HepG2 (cell line): ENCODE data around the gene MSI2. TPM values are rescaled to one million over a fixed set of nuclear protein-coding genes. Genes with fewer than 3 reads are reported as not detected.

ENCODE experiments used
- AKAP8 ChIP-seq: sonication (generic); formaldehyde crosslinking; IDR thresholded peaks from 2 replicates; pipeline ENCODE4 v1.5.1; 2020; ENCODE audit warnings: mild to moderate bottlenecking, missing genetic modification reagents
- ATF1 ChIP-seq: IDR thresholded peaks from 2 replicates; pipeline ENCODE4 v1.6.1; 2016; ENCODE audit warnings: mild to moderate bottlenecking, control low read depth
- ATF6 ChIP-seq: sonication (generic); formaldehyde crosslinking; conservative IDR thresholded peaks from 2 replicates; pipeline ENCODE4 v1.4.0; 2020; ENCODE audit warnings: missing genetic modification reagents
- CHD4 ChIP-seq: fragments of 200-600 bp; sonication (generic); IDR thresholded peaks from 2 replicates; pipeline ENCODE4 v1.7.0; 2017; ENCODE audit warnings: mild to moderate bottlenecking, low read length, borderline replicate concordance
- EED ChIP-seq: sonication (generic); formaldehyde crosslinking; IDR thresholded peaks from 2 replicates; pipeline ENCODE4 v1.5.0; 2020; ENCODE audit warnings: mild to moderate bottlenecking, missing genetic modification reagents
- GABPA ChIP-seq, 2 experiments: IDR thresholded peaks; 2 replicates each; pipeline ENCODE4 v1.6.1; 2011 to 2016; ENCODE audit warnings: low read depth in 2 of 2, low read length in 1 of 2, missing biosample characterization in 1 of 2, missing genetic modification characterization in 1 of 2
- HMGA1 ChIP-seq: sonication (generic); formaldehyde crosslinking; conservative IDR thresholded peaks from 2 replicates; pipeline ENCODE4 v1.4.0; 2020; ENCODE audit warnings: missing genetic modification reagents
- IRF2 ChIP-seq: IDR thresholded peaks from 2 replicates; pipeline ENCODE4 v1.6.1; 2018; ENCODE audit warnings: missing genetic modification reagents, missing compliant biosample characterization
- KMT2A ChIP-seq: sonication (generic); formaldehyde crosslinking; IDR thresholded peaks from 2 replicates; pipeline ENCODE4 v1.4.0; 2020; ENCODE audit warnings: missing genetic modification reagents
- MIER2 ChIP-seq: IDR thresholded peaks from 2 replicates; pipeline ENCODE4 v1.6.1; 2016; ENCODE audit warnings: missing biosample characterization, missing genetic modification reagents
- NKX3-1 ChIP-seq: sonication (generic); formaldehyde crosslinking; IDR thresholded peaks from 2 replicates; pipeline ENCODE4 v1.5.0; 2020; ENCODE audit warnings: missing genetic modification reagents
- POLR2AphosphoS5 ChIP-seq: IDR thresholded peaks from 2 replicates; pipeline ENCODE4 v1.6.1; 2012; ENCODE audit warnings: low read depth, low read length
- RAD21 ChIP-seq: fragments of 450-650 bp; formaldehyde crosslinking; IDR thresholded peaks from 2 replicates; pipeline ENCODE4 v1.5.0; 2020; ENCODE audit warnings: mild to moderate bottlenecking
- RBM22 ChIP-seq: fragments of 200-400 bp; formaldehyde crosslinking; optimal IDR thresholded peaks from 2 replicates; pipeline ENCODE3; 2017; ENCODE audit warnings: mild to moderate bottlenecking, low read length, moderate library complexity
- RFXAP ChIP-seq: sonication (generic); formaldehyde crosslinking; IDR thresholded peaks from 2 replicates; pipeline ENCODE4 v1.4.0; 2020; ENCODE audit warnings: missing genetic modification reagents, borderline replicate concordance
- SMAD9 ChIP-seq: sonication (generic); formaldehyde crosslinking; IDR thresholded peaks from 2 replicates; pipeline ENCODE4 v1.5.1; 2020; ENCODE audit warnings: mild to moderate bottlenecking, missing genetic modification reagents
- TCF7L2 ChIP-seq: IDR thresholded peaks from 2 replicates; pipeline ENCODE4 v1.6.1; 2011; ENCODE audit warnings: mild to moderate bottlenecking, low read depth, low read length, moderate library complexity
- ZFP36 ChIP-seq: fragments of 150-350 bp; IDR thresholded peaks from 2 replicates; pipeline ENCODE4 v1.6.1; 2018; ENCODE audit warnings: borderline replicate concordance, low read length, low read depth; ENCODE audit not compliant: partially characterized antibody
- ZKSCAN8 ChIP-seq: IDR thresholded peaks from 2 replicates; pipeline ENCODE4 v1.6.1; 2016; ENCODE audit warnings: borderline replicate concordance, missing genetic modification reagents, missing compliant biosample characterization
- ZNF12 ChIP-seq: sonication (generic); formaldehyde crosslinking; IDR thresholded peaks from 2 replicates; pipeline ENCODE4 v1.5.0; 2020; ENCODE audit warnings: missing genetic modification reagents
- ZNF207 ChIP-seq: fragments of 450-650 bp; IDR thresholded peaks from 2 replicates; pipeline ENCODE4 v1.6.1; 2016; ENCODE audit warnings: antibody characterized with exemption, borderline replicate concordance
- ZNF276 ChIP-seq: sonication (generic); formaldehyde crosslinking; IDR thresholded peaks from 2 replicates; pipeline ENCODE4 v1.4.0; 2020; ENCODE audit warnings: mild to moderate bottlenecking, low read depth, missing genetic modification reagents
- ZNF331 ChIP-seq: sonication (generic); formaldehyde crosslinking; IDR thresholded peaks from 2 replicates; pipeline ENCODE4 v1.4.0; 2020; ENCODE audit warnings: missing genetic modification reagents
- ZNF382 ChIP-seq: sonication (generic); formaldehyde crosslinking; IDR thresholded peaks from 2 replicates; pipeline ENCODE4 v1.5.0; 2020; ENCODE audit warnings: missing genetic modification reagents, mild to moderate bottlenecking, borderline replicate concordance
- ZNF546 ChIP-seq: sonication (generic); formaldehyde crosslinking; conservative IDR thresholded peaks from 2 replicates; pipeline ENCODE4 v1.8.1; 2023; ENCODE audit warnings: mild to moderate bottlenecking, missing genetic modification reagents
- ZNF7 ChIP-seq: IDR thresholded peaks from 2 replicates; pipeline ENCODE4 v1.6.1; 2016; ENCODE audit warnings: missing biosample characterization, missing genetic modification reagents
- ZNF777 ChIP-seq: sonication (generic); formaldehyde crosslinking; IDR thresholded peaks from 2 replicates; pipeline ENCODE4 v1.4.0; 2020; ENCODE audit warnings: missing genetic modification reagents
- ZNF782 ChIP-seq: sonication (generic); formaldehyde crosslinking; IDR thresholded peaks from 2 replicates; pipeline ENCODE4 v1.4.0; 2020; ENCODE audit warnings: missing genetic modification reagents, mild to moderate bottlenecking, borderline replicate concordance
- ZNF83 ChIP-seq: sonication (generic); formaldehyde crosslinking; IDR thresholded peaks from 2 replicates; pipeline ENCODE4 v1.4.0; 2020; ENCODE audit warnings: missing genetic modification reagents, mild to moderate bottlenecking, borderline replicate concordance
- ZSCAN22 ChIP-seq: sonication (generic); formaldehyde crosslinking; IDR thresholded peaks from 2 replicates; pipeline ENCODE4 v1.4.0; 2020; ENCODE audit warnings: mild to moderate bottlenecking, missing genetic modification reagents
- polyA plus RNA-seq, 8 experiments: library from polyadenylated mRNA; depleted of rRNA in 3 of 8; stranded (reverse) in 7 of 8; unstranded in 1 of 8; fragments of >200 nt; fragmentation: Illumina TruSeq in 4 of 8; extraction: Trizol in 4 of 8; gene quantifications; 2 replicates each; pipeline versions ENCODE4 v1.2.1 to v1.2.3, GENCODE V29; 2011 to 2016; ENCODE audit warnings: low read depth in 4 of 8, missing spikeins in 1 of 8, mixed read lengths in 1 of 8; ENCODE audit not compliant: insufficient read depth in 1 of 8
- total RNA-seq, 5 experiments: library from RNA; depleted of rRNA; stranded (reverse); fragments of >200 nt; fragmentation: Illumina TruSeq; extraction: Trizol; gene quantifications; 2 replicates each; pipeline ENCODE4 v1.2.3, GENCODE V29; 2016; ENCODE audit warnings: low read depth in 1 of 5

MSI2 gene
- total and polyA plus RNA-seq, 2 of the 13 experiments (the other 11 are each of a cell fraction or from before 2014, with no cell fraction given) = 77.5 to 78.4 TPM

- TF ChIP-seq RAD21 (CRISPR knock-in tag) (no peak), GABPA (IDR thresholded peaks at IDR 0.05; ENCODE audit: low read depth, low read length) (peak; percentile 63), GABPA (CRISPR knock-in tag; IDR thresholded peaks at IDR 0.05; ENCODE audit: low read depth) (peak; percentile 88), EED (peak; percentile 71; the same call in 1 of the 2 replicates), ZKSCAN8 (CRISPR knock-in tag) (no peak), ATF6 (no peak), KMT2A (no peak), ZSCAN22 (CRISPR knock-in tag) (no peak), ZNF7 (CRISPR knock-in tag) (no peak), ZNF777 (CRISPR knock-in tag) (no peak), RFXAP (CRISPR knock-in tag) (no peak), MIER2 (CRISPR knock-in tag) (no peak), HMGA1 (CRISPR knock-in tag) (no peak), ATF1 (CRISPR knock-in tag) (no peak), ZNF207 (no peak), ZNF12 (CRISPR knock-in tag) (no peak), ZNF276 (CRISPR knock-in tag) (no peak), IRF2 (CRISPR knock-in tag) (peak; percentile 71; the same call in 1 of the 2 replicates), ZNF83 (CRISPR knock-in tag) (no peak), RBM22 (peak; percentile 47), TCF7L2 (no peak), ZNF331 (CRISPR knock-in tag) (peak; percentile 93), SMAD9 (CRISPR knock-in tag) (no peak), AKAP8 (CRISPR knock-in tag) (no peak), ZNF546 (CRISPR knock-in tag) (0 out of 2 replicates have a peak, but pooled peaks have one; percentile 39), ZNF382 (CRISPR knock-in tag) (no peak), ZFP36 (no peak), POLR2AphosphoS5 (peak; percentile 59), ZNF782 (0 out of 2 replicates have a peak, but pooled peaks have one; percentile 53), NKX3-1 (no peak), CHD4 (no peak)
Measured at GRCh38 chr17:57697891-57698711, 441.8 kb downstream of the MSI2 start (continued).
